Measurements from ENCODE around the gene CARNS1.

DNA sequence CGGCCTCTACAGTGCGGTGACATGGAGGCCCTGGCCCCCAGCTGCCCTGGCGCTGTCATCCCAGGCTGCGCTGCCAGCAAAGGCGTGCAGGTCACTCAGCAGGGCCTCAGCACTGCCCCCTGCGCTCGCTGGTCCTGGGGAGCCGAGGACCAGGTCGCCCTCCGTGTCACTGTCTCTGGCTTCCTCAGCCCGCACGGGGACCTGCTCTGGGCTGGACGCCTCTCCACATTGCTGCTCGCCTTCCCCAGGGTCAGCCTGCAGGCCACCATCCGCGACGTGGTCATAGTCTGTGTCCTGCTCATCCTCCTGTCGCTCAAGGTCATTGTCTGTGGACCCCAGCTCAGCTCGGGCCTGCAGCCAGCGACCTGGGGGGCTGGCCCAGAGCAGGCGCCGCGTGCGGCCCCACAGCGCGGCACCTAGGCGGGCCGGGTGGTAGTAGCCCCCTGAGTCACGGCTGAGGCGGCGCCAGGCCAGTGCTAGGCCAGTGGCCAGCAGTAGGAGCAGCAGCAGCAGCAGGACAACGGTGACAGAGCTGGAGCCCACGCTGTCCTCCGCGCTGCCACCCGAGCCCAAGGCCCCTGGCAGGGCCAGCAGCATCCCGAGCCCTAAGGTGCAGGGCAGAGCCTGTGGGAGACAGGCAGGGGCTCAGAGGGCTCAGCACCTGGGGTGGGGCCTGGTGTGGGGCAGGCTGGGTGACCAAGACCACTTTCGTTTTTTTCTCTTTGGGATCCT is 20.4 kb downstream of the CARNS1 start:
- TF ChIP-seq RAD21 (IDR thresholded peaks at IDR 0.05): no peak
- TF ChIP-seq CTCF (IDR thresholded peaks at IDR 0.05; ENCODE audit: low read depth, low read length, missing input control): no peak
- TF ChIP-seq ZBTB33 (IDR thresholded peaks at IDR 0.05): no peak
- TF ChIP-seq JUND (IDR thresholded peaks at IDR 0.05): no peak

Data from liver (tissue), 3 donors.